ENCODE results near the gene CDC25A. TPM values are rescaled to one million over a fixed set of nuclear protein-coding genes. Genes with fewer than 3 reads are reported as not detected.

Gene CDC25A
- total RNA-seq, 4 donors from 2014 or later, result 1.7 to 7.6 (median 4.8) TPM

DNA sequence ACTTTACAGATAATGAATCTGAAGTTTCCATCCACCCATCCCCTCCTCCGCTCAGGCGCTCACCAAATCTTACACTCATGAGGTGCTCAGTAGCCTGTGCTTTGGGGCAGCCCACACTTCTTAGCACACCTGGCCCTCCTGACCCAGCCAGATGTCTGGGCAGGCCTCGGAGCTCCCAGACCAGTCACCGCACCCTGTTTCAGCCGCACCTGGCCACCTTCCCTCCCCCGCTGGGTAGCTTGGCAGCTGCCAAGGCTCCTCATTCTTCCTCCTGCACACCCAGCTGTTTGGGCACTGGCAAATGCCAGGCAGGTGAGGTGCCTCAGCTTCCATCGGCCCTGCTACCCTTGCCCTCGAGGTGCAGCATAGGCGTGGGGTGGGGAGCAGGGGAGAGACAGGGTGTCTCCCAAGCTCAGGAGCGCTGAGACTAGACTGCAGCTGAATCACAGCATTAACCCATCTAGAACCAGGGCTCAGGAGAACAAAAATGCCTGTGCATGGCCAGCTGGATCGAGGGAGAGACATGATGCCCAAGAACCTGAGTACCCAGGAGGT is 45.8 kb downstream of the CDC25A start:
- no peak overlapping the region for H3K4me3 ChIP-seq
- 49 to 100% methylated on average over 2 to 9 of the region's 11 CpGs for WGBS, 2 donors (ENCODE audit: low coverage in 1 of 2)
- no peaks in the 10 kb centered on the region for H3K36me3 ChIP-seq
- H3K4me1 ChIP-seq, result no peaks in the 10 kb centered on the region
- TF ChIP-seq POLR2A (IDR thresholded peaks at IDR 0.05) (no peak), EP300 (IDR thresholded peaks at IDR 0.05; ENCODE audit: low read depth) (no peak), CTCF (IDR thresholded peaks at IDR 0.05) (no peak), POLR2AphosphoS5 (IDR thresholded peaks at IDR 0.05) (no peak)
- intact Hi-C loops (cut with DNase I; ENCODE audit: low total_unique reads) (no loop called here), in situ Hi-C loops (cut with MboI; ENCODE audit: low pct_ligation_motif_present in 1 of 4, low pct_unique_long_range_greater_than_20kb in 1 of 4, low sequenced_read_pairs in 3 of 4) (no loop called here)
- H3K27ac ChIP-seq, result no peak overlapping the region
- no peaks in the 10 kb centered on the region for H3K9me3 ChIP-seq
- H3K27me3 ChIP-seq, result no peaks in the 10 kb centered on the region
- DNase-seq, result peak; percentile 45

GRCh38 chr3:48141604-48142137 is 46.5 kb downstream of the CDC25A start:
- in situ Hi-C loops (cut with MboI; ENCODE audit: low pct_ligation_motif_present in 1 of 4, low pct_unique_long_range_greater_than_20kb in 1 of 4, low sequenced_read_pairs in 3 of 4), result no loop called here
- 88 to 91% methylated on average over 4 to 9 of the region's 9 CpGs for WGBS, 2 donors (ENCODE audit: low coverage in 1 of 2)

DNA sequence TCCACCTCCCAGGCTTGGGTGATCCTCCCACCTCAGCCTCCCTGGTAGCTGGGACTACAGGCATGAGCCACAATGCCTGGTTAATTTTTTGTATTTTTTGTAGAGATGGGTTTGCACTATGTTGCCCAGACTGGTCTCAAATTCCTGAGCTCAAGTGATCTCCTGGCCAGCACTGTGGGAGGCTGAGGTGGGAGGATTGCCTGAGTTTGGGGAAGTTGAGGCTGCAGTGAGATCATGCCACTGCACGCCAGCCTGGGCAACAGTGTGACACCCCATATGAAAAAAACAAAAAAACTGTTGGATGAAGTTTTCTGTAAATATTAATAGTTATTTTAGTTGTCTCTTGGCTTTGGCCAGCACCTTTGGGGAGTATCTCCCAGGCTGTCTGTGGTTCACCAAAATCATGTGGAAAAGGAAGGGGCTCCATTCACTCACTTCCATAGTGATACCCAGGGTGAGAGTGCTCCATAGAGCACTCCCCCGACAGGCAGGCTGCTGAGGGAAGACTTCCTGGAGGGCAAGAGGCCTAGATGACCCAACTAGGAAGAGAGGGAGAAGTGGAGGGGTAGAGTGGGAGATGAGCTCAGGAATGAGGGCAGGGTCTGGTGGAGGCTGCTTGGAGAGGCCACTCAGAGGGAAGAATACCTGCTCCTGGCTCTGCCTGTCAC is 47.1 kb downstream of the CDC25A start:
- H3K4me1 ChIP-seq, result no peaks in the 10 kb centered on the region

More at GRCh38 chr3:48141604-48142137, 46.5 kb downstream of the CDC25A start:
- Histone ChIP-seq H3K9me3 (no peaks in the 10 kb centered on the region), H3K36me3 (no peaks in the 10 kb centered on the region), H3K27me3 (no peaks in the 10 kb centered on the region), H3K4me1 (no peaks in the 10 kb centered on the region), H3K4me3 (no peak overlapping the region), H3K27ac (no peak overlapping the region)
- DNase-seq, result no peak
- TF ChIP-seq POLR2AphosphoS5 (IDR thresholded peaks at IDR 0.05) (no peak), POLR2A (IDR thresholded peaks at IDR 0.05) (no peak), CTCF (IDR thresholded peaks at IDR 0.05) (no peak), EP300 (IDR thresholded peaks at IDR 0.05; ENCODE audit: low read depth) (no peak)
- intact Hi-C loops (cut with DNase I; ENCODE audit: low total_unique reads), result no loop called here

More for the DNA sequence above, 47.1 kb downstream of the CDC25A start:
- intact Hi-C loops (cut with DNase I; ENCODE audit: low total_unique reads) (no loop called here), in situ Hi-C loops (cut with MboI; ENCODE audit: low pct_ligation_motif_present in 1 of 4, low pct_unique_long_range_greater_than_20kb in 1 of 4, low sequenced_read_pairs in 3 of 4) (no loop called here)
- no peak for DNase-seq
- Histone ChIP-seq H3K9me3 (no peaks in the 10 kb centered on the region), H3K27me3 (no peaks in the 10 kb centered on the region), H3K4me3 (no peak overlapping the region), H3K36me3 (no peaks in the 10 kb centered on the region), H3K27ac (no peak overlapping the region)
- 93% methylated on average over 2 of the region's 2 CpGs; no CpG with 5 or more reads in 1 of the 2 donors for WGBS, 2 donors (ENCODE audit: low coverage in 1 of 2)
- TF ChIP-seq POLR2AphosphoS5 (IDR thresholded peaks at IDR 0.05) (no peak), EP300 (IDR thresholded peaks at IDR 0.05; ENCODE audit: low read depth) (no peak), POLR2A (IDR thresholded peaks at IDR 0.05) (no peak), CTCF (IDR thresholded peaks at IDR 0.05) (no peak)
